Suprapubic skin (tissue), 4 donors: ENCODE data around the gene KREMEN1. TPM values are rescaled to one million over a fixed set of nuclear protein-coding genes. Genes with fewer than 3 reads are reported as not detected.

Experiments used
- DNase-seq, 2 donors: peaks; one replicate each; pipeline ENCODE4 v3.0.0-alpha.2; 2019; ENCODE audit warnings: low spot score in 2 of 2
- H3K27ac ChIP-seq: fragments of 200-600 bp; sonication (generic); one replicate; pipeline ENCODE4 v1.5.1; 2019
- H3K27me3 ChIP-seq: fragments of 200-600 bp; sonication (generic); one replicate; pipeline ENCODE4 v1.5.1; 2019
- H3K36me3 ChIP-seq: fragments of 200-600 bp; sonication (generic); one replicate; pipeline ENCODE4 v1.5.1; 2019
- H3K4me1 ChIP-seq: fragments of 200-600 bp; sonication (generic); one replicate; pipeline ENCODE4 v1.5.1; 2019
- H3K4me3 ChIP-seq: fragments of 200-600 bp; sonication (generic); one replicate; pipeline ENCODE4 v1.5.1; 2019; ENCODE audit warnings: mild to moderate bottlenecking
- H3K9me3 ChIP-seq: fragments of 200-600 bp; sonication (generic); one replicate; pipeline ENCODE4 v1.5.1; 2019
- CTCF ChIP-seq, 2 donors: fragments of 200-600 bp in 1 of 2; fragments of 450-650 bp in 1 of 2; sonication (generic) in 1 of 2; IDR thresholded peaks; one replicate each; pipeline ENCODE4 v1.5.1; 2016 to 2019; ENCODE audit warnings: antibody characterized with exemption in 2 of 2, mild to moderate bottlenecking in 1 of 2, moderate library complexity in 1 of 2
- EP300 ChIP-seq: sonication (generic); formaldehyde crosslinking; IDR thresholded peaks from one replicate; pipeline ENCODE4 v1.6.1; 2017; ENCODE audit warnings: antibody characterized with exemption
- POLR2A ChIP-seq, 2 donors: fragments of 450-650 bp; IDR thresholded peaks; one replicate each; pipeline ENCODE4 v1.6.1; 2017; ENCODE audit warnings: antibody characterized with exemption in 2 of 2, mild to moderate bottlenecking in 2 of 2, moderate library complexity in 2 of 2
- POLR2AphosphoS5 ChIP-seq, 3 donors: sonication (generic); formaldehyde crosslinking; IDR thresholded peaks; one replicate each; pipeline ENCODE4 v1.6.1; 2017; ENCODE audit warnings: antibody characterized with exemption in 3 of 3
- WGBS: methylation state at CpG from one replicate; pipeline ENCODE4 v1.1.5; 2018; 5-methylcytosine and 5-hydroxymethylcytosine counted together
- total RNA-seq, 4 donors: library from RNA; depleted of rRNA; stranded (reverse); fragments of >200 nt; gene quantifications; one replicate each; pipeline ENCODE4 v1.1.0, GENCODE V29; 2016

KREMEN1 gene
- total RNA-seq, 4 donors from 2014 or later, result 51.6 to 71.1 (median 60.9) TPM

- WGBS, result 91% methylated on average over 2 of the region's 2 CpGs
- Histone ChIP-seq H3K27ac (no peak overlapping the region), H3K4me1 (no peaks in the 10 kb centered on the region), H3K36me3 (peaks cover 38% of the 10 kb centered on the region), H3K9me3 (no peaks in the 10 kb centered on the region), H3K4me3 (no peak overlapping the region), H3K27me3 (no peaks in the 10 kb centered on the region)
- DNase-seq, result no peak
- TF ChIP-seq EP300 (no peak), CTCF (IDR thresholded peaks at IDR 0.05) (no peak), POLR2A (IDR thresholded peaks at IDR 0.05) (no peak), POLR2AphosphoS5 (IDR thresholded peaks at IDR 0.05) (no peak)
Measured at GRCh38 chr22:29102300-29102699, 29.5 kb downstream of the KREMEN1 start.

GRCh38 chr22:29103121-29103520 lies 30.3 kb downstream of the KREMEN1 start:
- TF ChIP-seq CTCF (IDR thresholded peaks at IDR 0.05), result no peak
- no peak for TF ChIP-seq POLR2AphosphoS5 (IDR thresholded peaks at IDR 0.05)
- TF ChIP-seq EP300, result no peak
- no peak for TF ChIP-seq POLR2A (IDR thresholded peaks at IDR 0.05)
- Histone ChIP-seq H3K4me3 (no peak overlapping the region), H3K4me1 (no peaks in the 10 kb centered on the region), H3K9me3 (no peaks in the 10 kb centered on the region), H3K36me3 (peaks cover 37% of the 10 kb centered on the region), H3K27me3 (no peaks in the 10 kb centered on the region), H3K27ac (no peak overlapping the region)
- WGBS, result 82% methylated on average over 1 of the region's 1 CpG
- no peak for DNase-seq

- Histone ChIP-seq H3K9me3 (no peaks in the 10 kb centered on the region), H3K27me3 (no peaks in the 10 kb centered on the region), H3K4me3 (no peak overlapping the region), H3K27ac (no peak overlapping the region), H3K36me3 (peaks cover 22% of the 10 kb centered on the region), H3K4me1 (peaks cover 6% of the 10 kb centered on the region)
- DNase-seq, result no peak
- no peak for TF ChIP-seq POLR2AphosphoS5 (IDR thresholded peaks at IDR 0.05)
- WGBS, result 56% methylated on average over 2 of the region's 2 CpGs
Measured at GRCh38 chr22:29105468-29105867, 32.6 kb downstream of the KREMEN1 start.

DNA sequence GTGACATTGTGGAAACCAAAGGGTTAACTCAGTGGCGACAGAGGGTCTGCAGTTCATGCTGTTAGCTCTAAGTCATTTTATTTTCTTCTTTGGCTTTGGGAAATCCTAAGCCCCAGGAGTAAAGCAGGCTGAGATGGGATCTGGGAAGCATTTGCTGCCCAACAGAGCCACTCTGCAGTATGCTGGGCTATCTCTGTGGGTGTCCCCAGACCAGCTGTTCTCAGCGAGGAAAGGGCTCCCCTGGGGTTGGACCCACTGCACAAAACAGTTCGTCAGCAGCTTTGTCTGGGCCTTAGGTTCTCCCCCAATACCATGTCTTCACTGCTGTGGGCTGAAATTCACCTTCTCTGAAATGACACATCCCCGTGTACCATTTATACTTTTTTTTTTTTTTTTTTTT lies 34.0 kb downstream of the KREMEN1 start:
- H3K27me3 ChIP-seq, result no peaks in the 10 kb centered on the region
- no peaks in the 10 kb centered on the region for H3K9me3 ChIP-seq
- no peak for DNase-seq
- TF ChIP-seq EP300 (no peak), POLR2A (IDR thresholded peaks at IDR 0.05) (no peak), POLR2AphosphoS5 (IDR thresholded peaks at IDR 0.05) (no peak), CTCF (IDR thresholded peaks at IDR 0.05) (no peak)
- no peak overlapping the region for H3K4me3 ChIP-seq
- WGBS, result 71% methylated on average over 4 of the region's 4 CpGs
- H3K27ac ChIP-seq, result no peak overlapping the region
- H3K36me3 ChIP-seq, result peaks cover 16% of the 10 kb centered on the region
- peaks cover 6% of the 10 kb centered on the region for H3K4me1 ChIP-seq

DNA sequence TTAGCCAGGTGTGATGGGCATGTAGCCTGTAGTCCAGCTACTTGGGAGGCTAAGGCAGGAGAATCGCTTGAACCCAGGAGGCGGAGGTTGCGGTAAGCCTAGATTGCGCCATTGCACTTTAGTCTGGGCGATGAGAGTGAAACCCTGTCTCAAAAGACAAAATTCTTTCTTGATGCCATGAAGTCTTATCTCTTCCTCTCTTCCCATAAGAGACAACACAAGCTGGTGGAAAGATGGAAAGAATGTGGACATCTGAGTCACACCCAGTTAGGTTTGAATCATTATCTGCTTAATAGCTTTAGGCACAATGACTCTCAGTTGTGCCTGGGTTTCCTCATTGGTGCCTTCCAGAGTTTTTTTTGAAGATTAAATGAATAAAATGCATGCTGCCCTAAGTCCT lies 35.3 kb downstream of the KREMEN1 start:
- H3K27me3 ChIP-seq, result no peaks in the 10 kb centered on the region
- TF ChIP-seq CTCF (IDR thresholded peaks at IDR 0.05), result no peak
- TF ChIP-seq POLR2AphosphoS5 (IDR thresholded peaks at IDR 0.05), result no peak
- no peak for TF ChIP-seq POLR2A (IDR thresholded peaks at IDR 0.05)
- no peak for TF ChIP-seq EP300
- no peak overlapping the region for H3K4me3 ChIP-seq
- WGBS, result 93% methylated on average over 5 of the region's 5 CpGs
- H3K36me3 ChIP-seq, result peaks cover 5% of the 10 kb centered on the region
- no peak for DNase-seq
- H3K27ac ChIP-seq, result no peak overlapping the region
- no peaks in the 10 kb centered on the region for H3K9me3 ChIP-seq
- H3K4me1 ChIP-seq, result peaks cover 6% of the 10 kb centered on the region

- peaks cover 2% of the 10 kb centered on the region for H3K36me3 ChIP-seq
- H3K4me1 ChIP-seq, result peaks cover 6% of the 10 kb centered on the region
- no peak overlapping the region for H3K27ac ChIP-seq
- H3K9me3 ChIP-seq, result no peaks in the 10 kb centered on the region
- no peak for DNase-seq
- no peak for TF ChIP-seq CTCF (IDR thresholded peaks at IDR 0.05)
- no peak for TF ChIP-seq EP300
- no peak for TF ChIP-seq POLR2AphosphoS5 (IDR thresholded peaks at IDR 0.05)
- TF ChIP-seq POLR2A (IDR thresholded peaks at IDR 0.05), result no peak
- 71% methylated on average over 4 of the region's 4 CpGs for WGBS
- no peaks in the 10 kb centered on the region for H3K27me3 ChIP-seq
- no peak overlapping the region for H3K4me3 ChIP-seq
Measured at GRCh38 chr22:29109822-29110221, 37.0 kb downstream of the KREMEN1 start.
